HepG2 (cell line): ENCODE results near the gene GRB7. TPM values are rescaled to one million over a fixed set of nuclear protein-coding genes. Genes with fewer than 3 reads are reported as not detected.

Source experiments
- AHDC1 ChIP-seq: sonication (generic); formaldehyde crosslinking; IDR thresholded peaks from 2 replicates; pipeline ENCODE4 v1.5.1; 2020; ENCODE audit warnings: mild to moderate bottlenecking, missing genetic modification reagents, borderline replicate concordance
- CHD2 ChIP-seq: IDR thresholded peaks from 2 replicates; pipeline ENCODE4 v1.6.1; 2011; ENCODE audit warnings: low read depth, low read length, improper control_type of control experiment
- CSRNP1 ChIP-seq: sonication (generic); formaldehyde crosslinking; IDR thresholded peaks from 2 replicates; pipeline ENCODE4 v1.8.1; 2023; ENCODE audit warnings: mild to moderate bottlenecking, missing genetic modification reagents
- HDAC6 ChIP-seq: fragments of 200-600 bp; sonication (generic); IDR thresholded peaks from 2 replicates; pipeline ENCODE4 v1.7.0; 2017; ENCODE audit warnings: mild to moderate bottlenecking, antibody characterized with exemption, low read length, low read depth
- NFE2L2 ChIP-seq: fragments of 150-350 bp; IDR thresholded peaks from 2 replicates; pipeline ENCODE4 v1.6.1; 2014; ENCODE audit warnings: low read length
- NKX3-1 ChIP-seq: sonication (generic); formaldehyde crosslinking; IDR thresholded peaks from 2 replicates; pipeline ENCODE4 v1.5.0; 2020; ENCODE audit warnings: missing genetic modification reagents
- NPAS2 ChIP-seq: sonication (generic); formaldehyde crosslinking; IDR thresholded peaks from 2 replicates; pipeline ENCODE4 v1.8.0; 2022; ENCODE audit warnings: mild to moderate bottlenecking, missing genetic modification reagents, borderline replicate concordance
- NR2F2 ChIP-seq: IDR thresholded peaks from 2 replicates; pipeline ENCODE4 v1.6.1; 2012; ENCODE audit warnings: low read depth, inconsistent platforms, borderline replicate concordance
- PCBP1 ChIP-seq: fragments of 200-400 bp; formaldehyde crosslinking; IDR thresholded peaks from 2 replicates; pipeline ENCODE4 v1.6.1; 2017; ENCODE audit warnings: mild to moderate bottlenecking, low read depth, low read length, borderline replicate concordance
- TRIM24 ChIP-seq: sonication (generic); formaldehyde crosslinking; IDR thresholded peaks from 2 replicates; pipeline ENCODE4 v1.8.0; 2022; ENCODE audit warnings: mild to moderate bottlenecking, missing genetic modification reagents
- USF2 ChIP-seq, 2 experiments: sonication (generic) in 1 of 2; formaldehyde crosslinking in 1 of 2; IDR thresholded peaks; 2 replicates each; pipeline versions ENCODE4 v1.5.1 to v1.6.1; 2011 to 2020; ENCODE audit warnings: borderline replicate concordance in 1 of 2, low read depth in 1 of 2, low read length in 1 of 2, mild to moderate bottlenecking in 1 of 2, missing genetic modification reagents in 1 of 2, moderate library complexity in 1 of 2
- ZBTB25 ChIP-seq: IDR thresholded peaks from 2 replicates; pipeline ENCODE4 v1.6.1; 2018; ENCODE audit warnings: missing genetic modification reagents
- ZFP1 ChIP-seq: IDR thresholded peaks from 2 replicates; pipeline ENCODE4 v1.6.1; 2016
- ZNF18 ChIP-seq: sonication (generic); formaldehyde crosslinking; IDR thresholded peaks from 2 replicates; pipeline ENCODE4 v1.8.0; 2022; ENCODE audit warnings: mild to moderate bottlenecking, missing genetic modification reagents; ENCODE audit not compliant: insufficient replicate concordance
- ZNF253 ChIP-seq: sonication (generic); formaldehyde crosslinking; IDR thresholded peaks from 2 replicates; pipeline ENCODE4 v1.8.0; 2022; ENCODE audit warnings: mild to moderate bottlenecking, missing genetic modification reagents, borderline replicate concordance
- ZNF589 ChIP-seq: sonication (generic); formaldehyde crosslinking; conservative IDR thresholded peaks from 2 replicates; pipeline ENCODE4 v1.8.0; 2022; ENCODE audit warnings: mild to moderate bottlenecking, moderate library complexity, missing genetic modification reagents
- ZNF678 ChIP-seq: sonication (generic); formaldehyde crosslinking; IDR thresholded peaks from 2 replicates; pipeline ENCODE4 v1.4.0; 2020; ENCODE audit warnings: mild to moderate bottlenecking, missing genetic modification reagents
- polyA plus RNA-seq, 8 experiments: library from polyadenylated mRNA; depleted of rRNA in 3 of 8; stranded (reverse) in 7 of 8; unstranded in 1 of 8; fragments of >200 nt; fragmentation: Illumina TruSeq in 4 of 8; extraction: Trizol in 4 of 8; gene quantifications; 2 replicates each; pipeline versions ENCODE4 v1.2.1 to v1.2.3, GENCODE V29; 2011 to 2016; ENCODE audit warnings: low read depth in 4 of 8, missing spikeins in 1 of 8, mixed read lengths in 1 of 8; ENCODE audit not compliant: insufficient read depth in 1 of 8
- total RNA-seq, 5 experiments: library from RNA; depleted of rRNA; stranded (reverse); fragments of >200 nt; fragmentation: Illumina TruSeq; extraction: Trizol; gene quantifications; 2 replicates each; pipeline ENCODE4 v1.2.3, GENCODE V29; 2016; ENCODE audit warnings: low read depth in 1 of 5

GRB7 gene
- total and polyA plus RNA-seq, 2 of the 13 experiments (the other 11 are each of a cell fraction or from before 2014, with no cell fraction given), result 60.2 to 77.7 TPM

GRCh38 chr17:39699818-39700147 is 38.0 kb upstream of the GRB7 start, which contains the start of gene ERBB2 (continued):
- no peak for TF ChIP-seq ZNF18
- no peak for TF ChIP-seq AHDC1 (CRISPR knock-in tag)
- TF ChIP-seq NFE2L2, result no peak
- TF ChIP-seq NKX3-1, result no peak
- TF ChIP-seq TRIM24, result no peak
- TF ChIP-seq CHD2, result no peak
- no peak for TF ChIP-seq NR2F2
- TF ChIP-seq ZBTB25, result no peak
- TF ChIP-seq HDAC6, result no peak
- TF ChIP-seq ZFP1 (CRISPR knock-in tag), result no peak
- no peak for TF ChIP-seq ZNF253 (CRISPR knock-in tag)
- TF ChIP-seq ZNF589, result 0 out of 2 replicates have a peak, but pooled peaks have one; percentile 44
- no peak for TF ChIP-seq PCBP1
- no peak for TF ChIP-seq ZNF678 (CRISPR knock-in tag)
- no peak for TF ChIP-seq USF2 (IDR thresholded peaks at IDR 0.05; ENCODE audit: low read depth, low read length)
- TF ChIP-seq USF2 (CRISPR knock-in tag; IDR thresholded peaks at IDR 0.05; ENCODE audit: borderline replicate concordance), result no peak
- no peak for TF ChIP-seq NPAS2 (CRISPR knock-in tag)
- TF ChIP-seq CSRNP1 (CRISPR knock-in tag), result 0 out of 2 replicates have a peak, but pooled peaks have one; percentile 59
